Activated T-cell treated with anti-CD3 and anti-CD28 coated beads for 48 hours (primary cell): ENCODE measurements around the gene DLG2.

Experiments
- DNase-seq: peaks from one replicate; pipeline ENCODE4 v3.0.0-alpha.2; 2020; ENCODE audit warnings: low read depth

The DLG2 gene

GRCh38 chr11:85109141-85109540 is 518.0 kb downstream of the DLG2 start:
- no peak for DNase-seq

- no peak for DNase-seq
Observed at GRCh38 chr11:85105868-85106267, 521.3 kb downstream of the DLG2 start.

GRCh38 chr11:85099522-85099921 is 527.6 kb downstream of the DLG2 start:
- DNase-seq, result no peak

- DNase-seq, result no peak
Observed at GRCh38 chr11:85098996-85099395, 528.1 kb downstream of the DLG2 start.

GRCh38 chr11:85096939-85097338 is 530.2 kb downstream of the DLG2 start:
- no peak for DNase-seq

- DNase-seq, result no peak
Observed at GRCh38 chr11:85095239-85095638, 531.9 kb downstream of the DLG2 start.

GRCh38 chr11:85094795-85095194 is 532.3 kb downstream of the DLG2 start:
- no peak for DNase-seq

GRCh38 chr11:85089654-85090053 is 537.5 kb downstream of the DLG2 start:
- no peak for DNase-seq

- no peak for DNase-seq
Observed at GRCh38 chr11:85088286-85088685, 538.9 kb downstream of the DLG2 start.

GRCh38 chr11:85086504-85087284 is 540.5 kb downstream of the DLG2 start:
- no peak for DNase-seq

- DNase-seq, result no peak
Observed at GRCh38 chr11:85076535-85077330, 550.4 kb downstream of the DLG2 start.

- DNase-seq, result no peak
Observed at GRCh38 chr11:85062659-85063058, 564.5 kb downstream of the DLG2 start.

GRCh38 chr11:85052636-85053035 is 574.5 kb downstream of the DLG2 start:
- no peak for DNase-seq

- no peak for DNase-seq
Observed at GRCh38 chr11:85048801-85049200, 578.3 kb downstream of the DLG2 start.

- no peak for DNase-seq
Observed at GRCh38 chr11:85045716-85046115, 581.4 kb downstream of the DLG2 start.

GRCh38 chr11:85044911-85045310 is 582.2 kb downstream of the DLG2 start:
- DNase-seq, result no peak

- no peak for DNase-seq
Observed at GRCh38 chr11:85042361-85042760, 584.8 kb downstream of the DLG2 start.

GRCh38 chr11:85040166-85040565 is 587.0 kb downstream of the DLG2 start:
- no peak for DNase-seq

GRCh38 chr11:85029964-85030363 is 597.2 kb downstream of the DLG2 start:
- no peak for DNase-seq

- no peak for DNase-seq
Observed at GRCh38 chr11:85028329-85029101, 598.6 kb downstream of the DLG2 start.

- no peak for DNase-seq
Observed at GRCh38 chr11:85027346-85027745, 599.8 kb downstream of the DLG2 start.

- DNase-seq, result no peak
Observed at GRCh38 chr11:85021058-85021457, 606.1 kb downstream of the DLG2 start.

- no peak for DNase-seq
Observed at GRCh38 chr11:84993386-84993785, 633.8 kb downstream of the DLG2 start.
